ENCODE results near the gene DVL1.
"Not testable (repeated sequence)": the region's sequence is repeated elsewhere in the genome, so short reads cannot be mapped to it uniquely, and the experiment has no call there.

The DVL1 gene

GRCh38 chr1:1373051-1373814 lies 24.0 kb upstream of the DVL1 start:
- no peak for DNase-seq (ENCODE audit: low spot score)

DNA sequence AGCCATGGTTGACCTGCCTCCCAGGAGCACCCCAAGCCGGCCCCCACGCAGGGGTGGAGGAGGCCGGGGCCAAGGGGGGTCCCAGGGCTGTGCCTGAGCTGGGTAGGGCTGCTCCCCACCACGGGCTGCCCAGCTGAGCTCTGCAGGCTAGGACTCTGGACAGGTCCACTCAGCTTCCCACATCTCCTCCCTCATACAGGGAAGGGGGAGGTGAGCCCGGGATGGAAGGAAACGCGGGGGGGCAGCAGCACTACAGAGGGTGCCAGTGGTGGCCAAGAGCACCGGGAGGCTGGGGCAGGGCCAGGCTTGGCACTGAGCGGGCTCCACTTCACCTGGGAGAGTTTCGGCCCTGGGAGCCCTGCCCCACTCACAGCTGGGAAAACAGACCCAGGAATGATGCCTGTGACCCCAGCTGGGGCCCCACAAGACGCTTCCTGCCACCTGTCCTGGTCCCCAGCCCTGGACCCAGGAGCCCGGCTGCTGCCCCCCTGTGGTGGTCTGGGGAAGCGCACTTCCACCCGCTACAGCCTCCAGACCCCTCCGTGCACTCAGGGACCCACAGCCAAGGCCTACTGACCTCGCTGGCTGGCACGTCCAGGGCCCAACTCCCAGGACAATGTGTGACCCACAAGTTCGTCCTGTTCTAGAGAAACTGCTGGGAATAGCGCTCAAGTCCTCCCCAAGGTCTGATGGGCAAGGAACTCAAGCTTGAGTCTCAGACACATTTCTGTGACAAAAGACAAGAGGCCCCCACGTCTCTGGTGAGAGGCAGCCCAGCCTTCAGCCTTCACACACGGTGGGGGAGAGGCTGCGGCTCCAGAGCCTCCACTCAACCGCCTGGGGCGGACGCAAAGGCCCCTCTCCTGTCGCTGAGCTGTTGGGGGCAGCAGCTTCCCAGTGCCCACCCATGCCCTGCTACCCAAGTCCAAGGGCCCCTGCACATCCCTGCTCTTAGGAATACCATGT lies 22.8 kb upstream of the DVL1 start:
- DNase-seq (ENCODE audit: low spot score): peak; percentile 87

DNA sequence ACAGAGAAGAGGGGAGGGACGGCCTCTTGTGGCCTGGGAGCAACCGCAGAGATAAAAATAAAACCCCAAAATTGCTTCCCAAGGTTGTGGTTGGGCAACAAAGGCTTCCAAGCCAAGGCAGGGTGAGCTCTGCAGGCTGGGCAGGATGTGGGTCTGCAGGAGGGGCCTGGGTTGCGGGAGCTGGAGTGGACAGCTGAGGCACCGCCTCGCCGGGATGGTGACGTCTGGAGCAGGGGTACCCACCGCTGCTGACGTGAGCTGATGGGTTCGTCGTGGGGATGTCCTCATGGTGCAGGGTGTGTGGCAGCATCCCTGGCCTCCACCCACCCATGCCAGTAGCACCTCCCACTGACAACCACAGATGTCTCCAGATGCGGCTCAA lies 22.1 kb upstream of the DVL1 start:
- no peak for DNase-seq (ENCODE audit: low spot score)

GRCh38 chr1:1370771-1371300 lies 21.6 kb upstream of the DVL1 start:
- DNase-seq (ENCODE audit: low spot score): no peak

- not testable (repeated sequence) for DNase-seq (ENCODE audit: low spot score)
These were observed 20.9 kb upstream of the DVL1 start for GRCh38 chr1:1370094-1370493.

GRCh38 chr1:1367315-1367714 lies 18.1 kb upstream of the DVL1 start:
- no peak for DNase-seq (ENCODE audit: low spot score)

GRCh38 chr1:1366699-1367066 lies 17.5 kb upstream of the DVL1 start:
- DNase-seq (ENCODE audit: low spot score): no peak

GRCh38 chr1:1365875-1366698 lies 16.9 kb upstream of the DVL1 start:
- DNase-seq (ENCODE audit: low spot score): no peak

DNA sequence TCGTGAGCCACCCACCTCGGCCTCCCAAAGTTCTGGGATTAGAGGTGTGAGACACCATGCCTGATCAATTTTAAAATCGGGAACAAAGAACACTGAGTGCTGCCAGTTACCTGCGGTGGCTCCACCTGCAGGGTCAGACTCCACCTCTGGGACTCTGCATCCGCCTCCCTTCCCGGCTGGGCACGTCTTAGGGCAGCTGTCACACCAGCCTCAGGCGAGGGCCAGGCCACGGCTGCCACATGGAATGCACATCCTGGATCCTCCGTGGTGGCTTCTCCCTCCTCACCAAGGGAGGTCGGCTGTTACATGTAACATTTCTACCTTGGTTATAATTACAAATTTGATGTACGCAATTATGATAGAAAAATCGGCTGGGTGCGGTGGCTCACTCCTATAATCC lies 15.0 kb upstream of the DVL1 start:
- DNase-seq (ENCODE audit: low spot score): no peak

- peak; percentile 86 for DNase-seq (ENCODE audit: low spot score)
These were observed 12.8 kb upstream of the DVL1 start for GRCh38 chr1:1361982-1362423.

DNA sequence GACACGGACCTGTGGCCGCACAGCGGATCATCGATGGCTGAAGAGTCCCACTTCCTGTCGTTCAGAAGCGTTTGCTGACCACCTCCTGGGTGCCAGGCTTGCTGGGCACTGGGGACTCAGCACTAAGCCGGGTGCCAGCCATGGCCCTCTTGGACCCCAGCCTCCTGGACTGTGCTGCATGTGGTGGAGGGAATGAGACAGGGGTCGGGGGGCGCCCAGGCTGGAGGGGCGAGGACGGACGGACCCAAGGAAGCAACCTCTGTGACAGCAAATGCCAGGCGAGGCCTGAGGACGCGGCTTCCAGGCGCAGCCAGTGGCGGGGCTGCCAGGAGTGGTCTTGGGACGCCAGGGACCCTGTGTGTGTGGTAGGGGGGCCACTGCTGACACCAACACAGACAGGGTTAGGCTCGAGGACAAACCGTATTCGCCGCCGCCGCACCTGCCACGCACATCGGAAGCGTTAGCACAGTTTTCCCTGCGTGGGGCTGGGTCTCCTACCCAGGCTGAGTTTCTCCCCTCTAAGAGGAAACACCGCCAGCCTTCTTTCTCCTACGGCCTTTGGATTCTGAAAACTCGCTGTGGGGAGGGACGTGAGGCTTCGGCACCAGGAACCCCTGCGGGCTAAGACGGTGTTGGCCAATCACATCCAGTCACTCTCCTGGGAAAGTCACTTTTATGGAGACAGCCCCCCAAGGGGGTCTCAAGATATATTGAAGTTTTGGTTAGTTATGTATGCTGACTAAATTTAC lies 12.2 kb upstream of the DVL1 start:
- no peak for DNase-seq (ENCODE audit: low spot score)

GRCh38 chr1:1360506-1361169 lies 11.4 kb upstream of the DVL1 start:
- DNase-seq (ENCODE audit: low spot score): peak; percentile 97

DNA sequence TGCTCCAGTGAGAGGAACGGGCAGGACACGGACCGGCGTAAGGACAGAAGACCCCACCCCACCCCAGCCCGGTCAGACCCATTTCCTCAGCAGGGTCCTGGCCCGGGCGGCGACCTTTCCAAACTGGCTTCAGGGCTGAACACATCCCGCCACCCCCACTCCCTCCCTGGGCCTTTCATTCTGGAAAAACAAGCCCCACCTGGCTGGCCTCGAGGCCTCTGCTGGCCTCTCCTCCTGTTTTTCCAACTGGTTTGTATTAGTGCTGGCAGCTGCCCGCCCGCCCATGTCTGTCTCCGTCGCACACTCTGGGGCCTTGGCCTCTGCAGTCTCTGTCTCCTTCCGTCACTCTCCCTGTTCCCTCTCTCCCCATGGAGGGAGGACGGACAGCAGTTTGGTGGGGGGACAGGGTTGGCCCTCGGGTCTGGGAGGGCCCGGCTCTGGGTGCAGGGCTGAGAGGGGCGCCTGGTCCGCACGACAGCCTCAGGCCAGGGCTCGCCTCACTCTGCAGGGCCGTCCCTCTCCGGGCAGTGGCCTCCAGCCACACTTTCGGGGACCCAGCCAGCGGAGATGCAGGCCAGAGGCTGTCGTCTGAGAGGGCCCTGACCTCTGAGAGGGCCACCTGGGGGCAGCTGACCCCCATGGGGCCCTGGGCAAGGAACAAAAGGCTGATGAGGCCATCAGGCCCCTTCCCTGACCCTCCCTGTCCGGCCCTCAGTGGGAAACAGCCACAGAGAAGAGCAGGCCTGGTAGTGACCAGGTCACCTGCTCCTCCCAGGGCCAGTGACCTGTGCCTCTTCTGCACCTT lies 10.6 kb upstream of the DVL1 start:
- DNase-seq (ENCODE audit: low spot score): peak; percentile 66

GRCh38 chr1:1359308-1359663 lies 10.1 kb upstream of the DVL1 start:
- peak; percentile 85 for DNase-seq (ENCODE audit: low spot score)

DNA sequence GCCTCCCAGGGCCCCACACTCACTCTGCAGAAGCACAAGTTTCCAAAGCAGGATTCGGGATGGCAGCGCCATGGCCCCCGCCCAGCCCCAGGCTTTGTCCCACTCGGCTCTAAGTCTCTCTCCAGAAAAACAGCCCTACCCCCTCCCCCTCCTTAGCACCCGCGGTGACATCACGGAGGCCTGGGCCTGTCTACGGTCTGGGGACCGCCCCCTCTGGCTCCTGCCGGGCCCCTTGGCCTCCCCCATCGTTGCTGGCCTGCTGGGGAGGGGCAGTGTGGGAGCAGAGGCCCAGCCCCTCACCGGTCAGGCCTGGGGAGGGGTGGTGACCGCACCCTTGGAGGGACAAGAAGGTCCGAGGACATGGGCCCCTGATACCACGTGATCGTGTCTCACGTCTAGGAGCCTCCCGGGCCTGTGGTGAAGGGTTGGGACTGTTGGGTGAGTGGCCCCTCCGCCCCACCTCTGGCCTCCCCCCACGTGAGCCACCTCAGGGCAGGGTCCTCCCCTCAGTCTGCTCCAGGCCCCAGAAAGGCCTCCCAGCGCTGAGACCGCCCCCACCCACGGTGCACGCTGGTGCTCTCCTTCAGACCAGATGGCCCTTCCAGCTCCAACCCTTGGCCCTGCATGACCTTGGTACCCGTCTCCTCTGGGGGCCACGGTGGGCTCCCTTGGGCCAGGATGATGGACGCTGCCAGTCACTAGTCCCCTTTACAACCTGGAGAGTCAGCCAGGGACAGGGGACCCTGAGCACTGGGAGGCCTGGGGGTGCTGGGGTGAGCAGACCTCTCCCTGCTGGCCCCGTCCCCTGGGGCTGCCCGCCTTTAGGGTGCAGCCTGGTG lies 9.4 kb upstream of the DVL1 start, which contains the start of gene MXRA8:
TSS of gene MXRA8 (minus strand) at position 123 of the 839 bp plus-strand sequence. CDS start at position 72, 51 bp downstream.
- peak; percentile 92 for DNase-seq (ENCODE audit: low spot score)

DNA sequence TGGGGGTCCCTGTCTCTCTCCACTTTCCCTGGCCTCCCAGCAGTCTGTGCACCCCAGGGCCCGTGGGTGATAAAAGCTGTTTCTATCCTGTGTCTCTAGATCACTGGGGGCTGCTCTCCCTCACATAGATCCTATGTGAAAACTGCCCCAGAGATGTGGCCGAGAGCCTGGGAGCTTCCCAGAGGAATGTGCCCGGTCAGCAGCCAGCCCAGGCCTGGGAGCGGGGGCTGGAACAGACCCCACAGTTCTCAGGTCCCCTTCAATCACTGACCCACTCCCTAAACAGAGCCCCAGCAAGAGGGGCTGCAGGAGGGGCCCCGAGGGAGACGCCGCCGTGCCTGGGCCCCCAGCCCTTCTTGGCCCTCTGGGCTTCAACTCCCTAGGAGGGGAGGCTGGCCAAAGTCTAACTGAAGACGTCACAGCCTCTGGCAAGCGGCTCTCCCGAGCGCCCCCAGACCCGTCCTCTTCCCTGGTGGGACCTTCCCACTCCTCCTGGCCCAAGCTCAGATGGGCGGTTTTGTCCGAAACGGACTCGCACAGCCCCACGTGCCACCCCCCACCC lies 8.7 kb upstream of the DVL1 start:
- DNase-seq (ENCODE audit: low spot score): peak; percentile 73

GRCh38 chr1:1356796-1357401 lies 7.7 kb upstream of the DVL1 start:
- DNase-seq (ENCODE audit: low spot score): no peak

GRCh38 chr1:1356166-1356795 lies 7.1 kb upstream of the DVL1 start:
- no peak for DNase-seq (ENCODE audit: low spot score)
